ENCODE measurements around the gene PTPRC.
A peak's percentile ranks its signal among the peaks of the same experiment; 100 is the strongest.

PTPRC gene

DNA sequence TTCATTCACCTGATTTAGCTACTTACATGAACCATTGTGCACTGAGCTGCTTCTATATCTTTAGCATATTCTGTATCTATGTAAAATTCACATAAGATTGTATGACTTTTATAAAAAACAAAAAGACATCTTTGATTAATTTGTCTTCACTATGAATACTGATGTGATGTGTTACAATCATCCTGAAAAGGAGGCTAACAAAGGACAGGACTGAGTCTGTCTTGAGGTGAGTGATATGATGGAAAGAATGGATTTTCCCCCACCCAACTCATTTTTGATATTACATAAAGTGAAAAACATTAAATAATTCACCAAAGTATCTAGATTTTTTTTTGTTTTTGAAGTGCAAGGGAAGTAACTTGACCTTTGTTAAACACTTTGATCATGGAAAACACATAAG lies 9.8 kb downstream of the PTPRC start:
- H3K27ac ChIP-seq: no peak overlapping the region
- TF ChIP-seq, protein P1, sequence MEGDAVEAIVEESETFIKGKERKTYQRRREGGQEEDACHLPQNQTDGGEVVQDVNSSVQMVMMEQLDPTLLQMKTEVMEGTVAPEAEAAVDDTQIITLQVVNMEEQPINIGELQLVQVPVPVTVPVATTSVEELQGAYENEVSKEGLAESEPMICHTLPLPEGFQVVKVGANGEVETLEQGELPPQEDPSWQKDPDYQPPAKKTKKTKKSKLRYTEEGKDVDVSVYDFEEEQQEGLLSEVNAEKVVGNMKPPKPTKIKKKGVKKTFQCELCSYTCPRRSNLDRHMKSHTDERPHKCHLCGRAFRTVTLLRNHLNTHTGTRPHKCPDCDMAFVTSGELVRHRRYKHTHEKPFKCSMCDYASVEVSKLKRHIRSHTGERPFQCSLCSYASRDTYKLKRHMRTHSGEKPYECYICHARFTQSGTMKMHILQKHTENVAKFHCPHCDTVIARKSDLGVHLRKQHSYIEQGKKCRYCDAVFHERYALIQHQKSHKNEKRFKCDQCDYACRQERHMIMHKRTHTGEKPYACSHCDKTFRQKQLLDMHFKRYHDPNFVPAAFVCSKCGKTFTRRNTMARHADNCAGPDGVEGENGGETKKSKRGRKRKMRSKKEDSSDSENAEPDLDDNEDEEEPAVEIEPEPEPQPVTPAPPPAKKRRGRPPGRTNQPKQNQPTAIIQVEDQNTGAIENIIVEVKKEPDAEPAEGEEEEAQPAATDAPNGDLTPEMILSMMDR (conservative IDR thresholded peaks at IDR 0.05): no peak

GRCh38 chr1:198649232-198649967 lies 10.6 kb downstream of the PTPRC start:
- no peak overlapping the region for H3K27ac ChIP-seq

DNA sequence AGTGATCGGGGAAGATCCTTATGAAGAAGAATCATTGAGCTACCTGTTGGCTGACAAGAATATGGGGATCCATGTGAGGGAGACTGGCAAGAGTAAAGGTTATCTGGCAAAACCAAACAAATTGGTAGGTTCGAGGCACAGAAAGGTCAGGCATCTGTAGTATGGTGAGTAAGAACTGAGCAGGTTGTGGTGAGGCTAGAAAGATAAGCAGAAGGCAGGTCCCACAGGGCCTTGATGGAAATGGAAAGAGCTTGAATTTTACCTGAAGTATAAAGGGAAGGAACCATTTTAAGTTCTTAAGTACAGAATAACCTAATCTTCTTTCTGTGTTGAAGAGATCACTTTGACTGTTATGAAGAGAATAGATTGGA lies 11.1 kb downstream of the PTPRC start:
- TF ChIP-seq, protein P1 (conservative IDR thresholded peaks at IDR 0.05): no peak

More at GRCh38 chr1:198649232-198649967, 10.6 kb downstream of the PTPRC start:
- TF ChIP-seq, protein P1 (conservative IDR thresholded peaks at IDR 0.05): no peak

GRCh38 chr1:198650506-198650905 lies 11.7 kb downstream of the PTPRC start:
- H3K27ac ChIP-seq: no peak overlapping the region
- TF ChIP-seq, protein P1 (conservative IDR thresholded peaks at IDR 0.05): no peak

More for the DNA sequence above, 11.1 kb downstream of the PTPRC start:
- H3K27ac ChIP-seq: no peak overlapping the region

GRCh38 chr1:198651650-198652400 lies 13.0 kb downstream of the PTPRC start:
- TF ChIP-seq, protein P1 (conservative IDR thresholded peaks at IDR 0.05): no peak
- no peak overlapping the region for H3K27ac ChIP-seq

- no peak overlapping the region for H3K27ac ChIP-seq
- TF ChIP-seq, protein P1 (conservative IDR thresholded peaks at IDR 0.05): no peak
Measured at GRCh38 chr1:198653808-198654413, 15.1 kb downstream of the PTPRC start.

GRCh38 chr1:198655459-198656121 lies 16.8 kb downstream of the PTPRC start:
- H3K27ac ChIP-seq: peak overlapping the region; percentile 82
- TF ChIP-seq, protein P1 (conservative IDR thresholded peaks at IDR 0.05): no peak

All from VCaP (cell line).